Right lobe of liver (tissue), 4 donors: Measurements from ENCODE around the gene TSPAN31.
"Not testable (repeated sequence)": the region's sequence is repeated elsewhere in the genome, so short reads cannot be mapped to it uniquely, and the experiment has no call there.

Experiments used
- CTCF ChIP-seq, 4 donors: fragments of 200-600 bp in 3 of 4; fragments of 450-650 bp in 1 of 4; IDR thresholded peaks; one replicate each; pipeline versions ENCODE4 v1.5.1 to v1.8.0; 2016 to 2022; ENCODE audit warnings: antibody characterized with exemption in 4 of 4, mild to moderate bottlenecking in 2 of 4
- POLR2A ChIP-seq: fragments of 450-650 bp; IDR thresholded peaks from one replicate; pipeline ENCODE4 v1.6.1; 2017; ENCODE audit warnings: antibody characterized with exemption, mild to moderate bottlenecking
- donor health status: DM: no; HTN: no; CAD: no.
- donor health status: DM: no; HTN: no; CAD: no.
- donor health status: DM: no; HTN: yes; CAD: no.

GRCh38 chr12:57715036-57715748 lies 29.6 kb upstream of the TSPAN31 start:
- TF ChIP-seq POLR2A; CTCF (IDR thresholded peaks at IDR 0.05): not testable (repeated sequence)
